Activated gamma-delta T cell treated with Interleukin-2 at 50 U/mL for 16 hours (primary cell): ENCODE measurements around the gene MCF2L.

Experiments
- DNase-seq: peaks from one replicate; pipeline ENCODE4 v3.0.0-alpha.2; 2020

Gene MCF2L

GRCh38 chr13:113000575-113000974 lies 31.6 kb downstream of the MCF2L start:
- DNase-seq: no peak

- no peak for DNase-seq
Observed at GRCh38 chr13:113001241-113002140, 32.5 kb downstream of the MCF2L start.

GRCh38 chr13:113002206-113002912 lies 33.3 kb downstream of the MCF2L start:
- DNase-seq: no peak

- no peak for DNase-seq
Observed at GRCh38 chr13:113002913-113003290, 33.9 kb downstream of the MCF2L start.

GRCh38 chr13:113004126-113004525 lies 35.1 kb downstream of the MCF2L start:
- DNase-seq: no peak

- peak; percentile 11 for DNase-seq
Observed at GRCh38 chr13:113005076-113005865, 36.3 kb downstream of the MCF2L start.

GRCh38 chr13:113005997-113006396 lies 37.0 kb downstream of the MCF2L start:
- DNase-seq: no peak

- DNase-seq: no peak
Observed at GRCh38 chr13:113006660-113007059, 37.6 kb downstream of the MCF2L start.

GRCh38 chr13:113008851-113009250 lies 39.8 kb downstream of the MCF2L start:
- DNase-seq: no peak

GRCh38 chr13:113009743-113010509 lies 40.9 kb downstream of the MCF2L start:
- no peak for DNase-seq

GRCh38 chr13:113010510-113010865 lies 41.5 kb downstream of the MCF2L start:
- no peak for DNase-seq

- DNase-seq: no peak
Observed at GRCh38 chr13:113013303-113013702, 44.3 kb downstream of the MCF2L start.

GRCh38 chr13:113013878-113014751 lies 45.1 kb downstream of the MCF2L start:
- no peak for DNase-seq

GRCh38 chr13:113014752-113015745 lies 46.0 kb downstream of the MCF2L start:
- no peak for DNase-seq

GRCh38 chr13:113015826-113016525 lies 47.0 kb downstream of the MCF2L start:
- no peak for DNase-seq

GRCh38 chr13:113016526-113017295 lies 47.7 kb downstream of the MCF2L start:
- no peak for DNase-seq

- DNase-seq: no peak
Observed at GRCh38 chr13:113017506-113018215, 48.6 kb downstream of the MCF2L start.
